NCI-H2171 treated with DMSO at 0.1 percent for 48 hours (cell line): ENCODE measurements around the gene B4GALT5.
"Not testable (repeated sequence)": the region's sequence is repeated elsewhere in the genome, so short reads cannot be mapped to it uniquely, and the experiment has no call there.

Experiments
- DNase-seq: peaks from one replicate; lab custom pipeline; 2025; lab: John Stamatoyannopoulos, UW

Gene B4GALT5

DNA sequence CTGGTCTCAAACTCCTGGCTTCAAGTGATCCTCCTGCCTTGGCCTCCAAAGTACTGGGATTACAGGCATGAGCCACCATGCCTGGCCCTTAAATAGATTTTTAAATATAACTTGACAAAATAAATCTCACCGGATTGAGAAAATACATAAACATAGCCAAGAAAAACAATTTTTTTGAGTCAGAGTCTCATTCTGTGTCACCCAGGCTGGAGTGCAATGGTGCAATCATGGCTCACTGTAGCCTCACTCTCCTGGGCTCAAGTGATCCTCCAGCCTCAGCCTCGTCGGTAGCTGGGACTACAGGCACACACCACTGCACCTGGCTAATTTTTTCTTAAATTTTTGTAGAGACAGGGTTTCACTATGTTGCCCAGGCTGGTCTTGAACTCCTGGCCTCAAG is 85.4 kb downstream of the B4GALT5 start:
- DNase-seq: not testable (repeated sequence)

GRCh38 chr20:49627329-49627761 is 86.3 kb downstream of the B4GALT5 start:
- DNase-seq: no peak

- not testable (repeated sequence) for DNase-seq
Observed at GRCh38 chr20:49624988-49625387, 88.7 kb downstream of the B4GALT5 start.

- no peak for DNase-seq
Observed at GRCh38 chr20:49624317-49624716, 89.4 kb downstream of the B4GALT5 start.

GRCh38 chr20:49622243-49622642 is 91.4 kb downstream of the B4GALT5 start:
- DNase-seq: no peak

GRCh38 chr20:49620364-49621240 is 93.1 kb downstream of the B4GALT5 start:
- DNase-seq: no peak

DNA sequence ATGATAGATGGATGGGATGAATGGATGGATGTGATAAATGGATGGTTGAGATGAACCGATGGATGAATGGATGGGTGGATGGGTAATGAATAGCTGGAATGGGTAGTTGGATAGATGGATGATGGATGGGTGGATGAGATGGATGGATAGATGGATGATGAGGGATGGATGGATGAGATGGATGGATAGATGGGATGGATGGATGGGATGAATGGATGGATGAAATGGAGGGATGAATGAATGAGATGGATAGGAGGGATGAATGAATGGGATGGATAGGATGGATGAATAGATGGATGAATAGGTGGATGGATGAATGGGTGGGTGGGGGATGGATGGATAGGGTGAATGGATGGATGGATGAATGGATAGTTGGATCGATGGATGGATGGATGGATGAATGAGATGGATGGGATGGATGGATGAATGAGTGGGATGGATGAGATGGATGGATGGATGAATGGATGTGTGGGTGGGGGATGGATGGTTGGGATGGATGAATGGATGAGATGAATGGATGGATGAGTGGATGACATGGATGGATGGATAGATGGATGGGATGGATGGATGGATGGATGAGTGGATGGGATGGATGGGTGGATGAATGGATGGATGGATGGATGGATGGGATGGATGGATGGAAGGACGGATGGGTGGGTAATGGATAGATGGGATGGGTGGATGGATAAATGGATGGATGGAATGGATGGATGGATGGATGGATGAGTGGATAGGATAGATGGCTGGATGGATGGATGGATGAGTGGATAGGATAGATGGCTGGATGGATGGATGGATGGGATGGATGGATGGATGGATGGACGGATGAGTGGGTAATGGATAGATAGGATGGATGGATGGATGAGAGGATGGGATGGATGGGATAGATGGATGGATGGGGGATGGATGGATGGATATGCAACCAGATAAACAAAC is 94.3 kb downstream of the B4GALT5 start:
- no peak for DNase-seq

- DNase-seq: no peak
Observed at GRCh38 chr20:49618289-49618688, 95.4 kb downstream of the B4GALT5 start.

DNA sequence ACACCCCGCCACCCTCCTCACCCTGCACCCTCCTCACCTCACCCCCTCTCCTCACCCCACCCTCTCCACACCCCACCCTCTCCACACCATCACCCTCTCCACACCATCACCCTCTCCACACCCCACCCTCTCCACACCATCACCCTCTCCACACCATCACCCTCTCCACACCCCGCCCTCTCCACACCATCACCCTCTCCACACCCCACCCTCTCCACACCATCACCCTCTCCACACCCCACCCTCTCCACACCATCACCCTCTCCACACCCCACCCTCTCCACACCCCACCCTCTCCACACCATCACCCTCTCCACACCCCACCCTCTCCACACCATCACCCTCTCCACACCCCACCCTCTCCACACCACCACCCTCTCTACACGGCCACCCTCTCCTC is 96.3 kb downstream of the B4GALT5 start:
- not testable (repeated sequence) for DNase-seq

- DNase-seq: no peak
Observed at GRCh38 chr20:49616154-49617007, 97.3 kb downstream of the B4GALT5 start.

DNA sequence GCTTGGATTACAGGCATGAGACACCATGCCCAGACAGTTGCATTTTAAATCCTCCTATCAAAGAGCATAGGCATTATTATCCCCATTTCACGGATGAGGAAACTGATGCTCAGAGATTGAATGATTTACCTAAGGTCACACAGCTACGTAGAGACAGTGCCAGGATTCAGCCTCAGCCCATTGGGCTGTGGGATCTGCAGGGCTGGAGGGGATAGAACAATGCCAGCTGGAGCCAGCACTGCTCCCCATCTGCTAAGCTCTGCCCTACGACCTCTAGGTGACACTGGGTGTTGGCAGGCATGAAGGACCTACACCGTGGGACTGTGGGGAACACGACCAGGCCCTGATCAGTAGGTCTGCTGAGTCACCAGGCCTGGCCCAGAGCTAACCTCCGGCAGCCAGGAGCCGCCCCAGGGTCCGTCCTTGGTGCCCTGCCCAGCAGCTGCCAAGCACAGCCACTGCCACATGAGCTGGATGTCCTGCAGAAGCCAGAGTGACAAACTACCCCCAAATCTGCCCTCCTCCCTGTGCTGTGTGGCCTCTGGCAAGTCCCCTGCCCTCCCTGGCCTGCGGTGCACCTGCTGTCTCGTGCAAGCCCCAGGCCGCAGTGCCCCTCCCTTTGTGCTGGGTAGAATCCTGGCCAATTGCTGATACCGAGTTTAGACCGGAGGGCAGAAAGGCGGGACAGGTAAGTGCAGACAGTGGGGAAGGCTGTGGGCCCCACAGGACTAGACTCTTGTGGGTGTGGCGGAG is 98.1 kb downstream of the B4GALT5 start:
- DNase-seq: peak; percentile 15

GRCh38 chr20:49615051-49615400 is 98.7 kb downstream of the B4GALT5 start:
- not testable (repeated sequence) for DNase-seq

DNA sequence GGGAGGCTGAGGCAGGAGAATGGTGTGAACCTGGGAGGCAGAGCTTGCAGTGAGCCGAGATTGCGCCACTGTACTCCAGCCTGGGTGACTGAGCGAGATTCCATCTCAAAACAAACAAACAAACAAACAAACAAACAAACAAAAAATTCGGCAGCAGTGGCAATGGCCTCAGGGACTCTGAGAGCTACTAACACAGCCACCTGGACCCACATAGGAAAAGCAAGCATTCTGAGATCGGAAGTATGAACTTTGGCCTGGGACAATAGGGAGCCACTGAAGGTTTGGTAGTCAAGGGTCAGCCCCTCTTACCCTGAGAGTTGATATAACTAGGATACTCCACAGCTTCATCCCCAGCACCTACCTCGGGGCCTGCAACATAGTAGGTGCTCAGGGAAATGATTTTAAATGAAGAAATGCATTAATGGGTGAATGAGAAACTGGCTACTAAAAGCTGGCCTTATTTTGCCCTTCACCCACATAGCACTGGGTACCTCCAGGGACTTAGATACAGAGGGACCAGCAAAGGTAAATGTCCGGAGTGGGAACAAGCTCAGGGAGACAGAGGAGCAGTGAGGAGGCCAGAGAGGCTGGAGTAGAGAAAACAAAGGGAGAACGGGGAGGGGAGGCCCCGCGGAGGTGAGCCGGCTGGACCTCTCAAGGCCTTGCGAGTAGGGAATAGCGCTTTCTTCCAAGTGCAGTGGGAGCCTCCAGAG is 99.2 kb downstream of the B4GALT5 start:
- DNase-seq: no peak

GRCh38 chr20:49612127-49612738 is 101.4 kb downstream of the B4GALT5 start:
- DNase-seq: no peak

DNA sequence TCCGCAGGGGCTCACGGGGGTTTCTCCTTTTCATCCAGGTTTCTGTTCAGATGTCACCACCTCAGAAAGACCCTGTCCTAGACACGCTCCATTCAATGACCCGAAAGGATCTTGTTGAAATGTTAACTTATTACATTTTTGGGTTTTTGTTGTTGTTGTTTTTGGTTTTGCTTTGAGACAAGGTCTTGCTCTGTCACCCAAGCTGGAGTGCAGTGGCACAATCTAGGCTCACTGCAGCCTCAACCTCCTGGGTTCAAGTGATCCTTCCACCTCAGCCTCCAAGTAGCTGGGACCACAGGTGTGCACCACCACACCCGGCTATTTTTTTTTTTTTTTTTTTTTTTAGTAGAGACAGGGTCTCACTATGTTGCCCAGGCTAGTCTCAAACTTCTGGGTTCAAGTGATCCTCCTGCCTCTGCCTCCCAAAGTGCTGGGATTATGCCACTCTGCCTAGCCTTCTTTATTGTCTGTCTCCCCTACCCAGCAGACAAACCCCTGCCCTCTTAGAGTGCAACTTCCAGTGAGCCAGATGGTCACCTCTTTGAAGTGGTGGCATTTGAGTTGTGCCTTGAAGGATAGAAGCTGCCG is 102.0 kb downstream of the B4GALT5 start:
- DNase-seq: not testable (repeated sequence)

- peak; percentile 65 for DNase-seq
Observed at GRCh38 chr20:49610691-49611538, 102.8 kb downstream of the B4GALT5 start.

DNA sequence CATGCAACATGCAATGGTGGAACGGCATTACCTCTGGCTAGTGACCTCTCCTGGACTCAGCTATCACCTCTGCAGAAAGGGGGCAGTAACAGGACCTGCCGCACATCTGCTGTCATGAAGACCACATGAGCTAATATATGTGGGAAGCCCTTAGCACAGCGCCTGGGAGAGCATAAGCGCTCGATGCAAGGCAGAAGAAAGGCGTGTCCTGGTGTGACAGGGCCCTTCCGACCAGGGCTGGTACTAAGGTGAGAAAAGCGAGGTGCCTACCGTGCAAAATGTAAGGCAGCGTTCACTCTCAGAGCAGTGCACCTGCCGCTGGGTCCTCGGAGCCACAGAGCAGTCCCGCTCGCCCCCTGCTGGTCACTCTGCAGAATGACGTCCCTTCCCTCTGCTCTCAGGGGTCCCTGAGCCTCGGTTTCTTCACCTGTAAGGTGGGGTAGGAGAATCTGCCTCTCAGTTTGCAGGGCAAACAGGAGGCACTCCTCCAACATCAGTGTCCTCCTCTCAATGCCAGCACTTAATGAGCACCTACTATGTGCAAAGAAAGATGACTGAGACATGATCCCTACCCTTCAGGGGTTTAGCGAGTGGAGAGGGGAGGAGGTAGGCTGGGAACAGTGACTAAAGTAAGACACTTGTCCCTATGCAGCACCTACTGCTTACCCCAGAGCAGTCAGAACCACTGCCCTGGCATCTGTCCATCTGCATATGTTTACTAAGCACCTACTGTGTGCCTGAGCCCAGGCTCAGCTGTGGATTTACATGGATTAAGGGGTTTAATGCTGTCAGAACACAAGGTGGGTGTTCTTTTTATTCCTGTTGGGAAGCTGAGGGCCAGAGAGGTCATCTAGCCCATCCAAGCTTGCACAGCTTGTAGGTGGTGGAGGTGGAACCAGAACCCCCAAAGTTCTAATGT is 104.7 kb downstream of the B4GALT5 start:
- DNase-seq: peak; percentile 87

- no peak for DNase-seq
Observed at GRCh38 chr20:49607568-49607967, 106.1 kb downstream of the B4GALT5 start.
